Erythroblast (primary cell): ENCODE results near the gene AK2.
"Not testable (repeated sequence)": the region's sequence is repeated elsewhere in the genome, so short reads cannot be mapped to it uniquely, and the experiment has no call there.

Experiments used
- DNase-seq, 2 experiments: peaks; one replicate each; lab custom pipeline; 2025; lab: John Stamatoyannopoulos, UW
- GATA1 ChIP-seq: IDR thresholded peaks from 2 replicates; pipeline ENCODE4 v1.6.1; 2011; ENCODE audit warnings: low read depth, mild to moderate bottlenecking, control low read depth, low read length, moderate library complexity
- POLR2A ChIP-seq: IDR thresholded peaks from 2 replicates; pipeline ENCODE4 v1.6.1; 2011; ENCODE audit warnings: mild to moderate bottlenecking, low read length

AK2 gene

DNA sequence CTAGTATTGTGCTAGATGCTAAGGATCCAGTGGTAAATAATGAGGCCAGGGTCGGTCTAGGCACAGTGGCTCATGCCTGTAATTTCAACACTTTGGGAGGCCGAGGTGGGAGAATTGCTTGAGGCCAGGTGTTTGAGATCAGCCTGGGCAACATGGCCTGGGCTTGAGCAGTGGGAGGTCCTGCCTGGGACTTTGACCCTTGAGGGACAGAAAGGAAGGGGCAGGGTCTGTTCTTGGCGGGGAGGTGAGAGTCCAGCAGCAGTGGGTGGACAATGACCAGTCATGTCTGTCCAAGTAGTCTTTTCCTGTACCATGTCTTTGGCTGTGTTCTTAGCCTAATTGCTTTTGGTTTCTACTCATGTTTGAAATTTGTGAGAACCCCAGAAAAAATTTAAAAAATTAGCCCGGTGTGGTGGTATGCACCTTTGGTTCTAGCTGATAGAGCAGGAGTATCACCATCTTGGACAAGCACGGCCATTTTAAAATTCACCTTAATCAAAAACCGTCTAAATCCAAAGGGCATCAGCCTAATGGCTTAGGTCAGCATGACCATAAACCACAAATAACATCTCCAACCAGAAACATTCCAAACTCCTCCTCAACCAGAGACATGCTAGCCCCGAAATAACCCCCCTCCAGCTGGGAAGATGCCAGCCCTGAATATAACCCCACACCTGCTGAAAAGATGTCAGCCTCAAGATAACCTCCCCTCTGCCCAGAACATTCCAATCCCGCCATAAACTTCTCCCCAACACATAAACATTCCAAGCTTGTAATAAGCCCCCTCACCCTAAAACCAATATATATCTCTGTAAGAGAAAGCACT is 6.8 kb upstream of the AK2 start:
- no peak for TF ChIP-seq POLR2A
- no peak for TF ChIP-seq GATA1
- DNase-seq: no peak

DNA sequence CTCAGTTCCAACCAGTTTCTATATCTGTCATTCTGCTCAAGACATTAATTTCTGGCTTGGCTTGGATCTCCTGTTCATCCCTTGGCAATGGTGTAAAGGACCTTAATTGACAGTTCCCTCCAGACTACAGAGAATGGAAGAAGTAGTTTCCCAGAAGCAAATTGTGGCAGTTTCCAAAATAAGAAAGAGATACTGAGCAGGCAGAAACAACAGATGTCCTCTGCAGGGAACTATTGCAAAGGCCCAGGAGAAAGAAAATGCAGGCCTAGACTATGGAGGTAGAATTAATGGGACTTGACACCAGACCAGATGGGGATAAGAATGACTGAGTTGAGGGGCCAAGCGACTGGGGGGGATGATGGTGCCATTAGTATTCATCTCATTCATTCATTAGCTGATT is 6.1 kb upstream of the AK2 start:
- DNase-seq: no peak
- TF ChIP-seq GATA1 (no peak), POLR2A (no peak)

DNA sequence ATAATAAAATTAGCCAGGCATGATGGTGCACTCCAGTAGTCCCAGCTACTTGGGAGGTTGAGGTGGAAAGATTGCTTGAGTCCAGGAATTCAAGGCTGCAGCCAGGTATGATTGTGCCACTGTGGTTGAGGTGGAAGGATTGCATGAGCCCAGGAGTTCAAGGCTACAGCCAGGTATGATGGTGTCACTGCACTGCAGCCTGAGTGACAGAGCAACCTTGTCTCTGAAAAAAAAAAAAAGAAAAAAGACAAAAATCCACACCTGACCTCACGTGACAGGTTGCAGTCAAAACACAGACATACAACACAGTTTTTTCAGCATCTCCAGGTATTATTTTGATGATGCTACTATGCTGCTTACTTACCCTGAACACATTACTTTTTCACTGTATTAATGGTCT is 4.3 kb upstream of the AK2 start:
- no peak for DNase-seq
- no peak for TF ChIP-seq POLR2A
- no peak for TF ChIP-seq GATA1

DNA sequence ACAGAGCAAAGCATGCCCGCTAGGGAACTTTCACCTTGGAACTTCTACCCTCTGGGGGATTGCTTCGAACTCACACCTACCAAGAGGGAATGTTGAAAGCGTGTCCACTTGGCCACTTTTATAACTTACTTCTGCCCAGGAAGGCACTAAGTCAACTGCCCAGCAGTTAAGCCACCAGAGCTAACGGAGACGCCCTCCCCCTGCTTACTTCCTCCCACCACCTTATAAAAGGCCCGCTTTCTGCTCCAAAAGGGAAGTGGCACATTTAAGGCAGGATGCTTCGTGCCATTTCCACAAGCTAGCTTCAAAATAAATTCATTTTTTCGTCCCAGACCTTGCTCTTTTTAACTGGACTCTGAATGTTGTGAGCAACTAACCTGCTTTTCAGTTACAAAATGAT is 3.2 kb upstream of the AK2 start:
- no peak for TF ChIP-seq GATA1
- no peak for TF ChIP-seq POLR2A
- no peak for DNase-seq

DNA sequence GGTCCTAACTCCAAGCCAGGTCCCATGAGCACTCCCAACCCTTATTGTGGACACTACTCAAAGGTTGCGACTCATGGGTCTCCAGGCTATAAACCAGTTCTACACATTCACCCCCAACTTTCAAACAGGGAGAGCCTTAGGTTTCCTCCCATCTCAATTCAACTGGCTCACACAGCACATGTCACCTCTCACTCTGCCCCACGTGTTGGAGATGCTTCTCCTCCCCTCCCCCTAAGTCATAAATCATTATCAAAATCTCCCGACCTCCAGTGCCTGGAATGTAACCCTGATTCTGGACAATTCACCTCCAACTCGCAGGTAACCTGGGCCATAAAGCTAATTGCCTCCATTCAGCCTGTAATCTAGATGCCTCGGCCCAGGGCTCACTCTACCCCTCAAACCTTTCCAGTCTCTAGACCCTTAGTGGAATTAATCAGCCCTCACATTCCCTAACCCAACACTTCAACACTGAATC is 595 bp downstream of the AK2 start:
- peak; percentile 46 to 47 for DNase-seq
- TF ChIP-seq GATA1 (no peak), POLR2A (no peak)

DNA sequence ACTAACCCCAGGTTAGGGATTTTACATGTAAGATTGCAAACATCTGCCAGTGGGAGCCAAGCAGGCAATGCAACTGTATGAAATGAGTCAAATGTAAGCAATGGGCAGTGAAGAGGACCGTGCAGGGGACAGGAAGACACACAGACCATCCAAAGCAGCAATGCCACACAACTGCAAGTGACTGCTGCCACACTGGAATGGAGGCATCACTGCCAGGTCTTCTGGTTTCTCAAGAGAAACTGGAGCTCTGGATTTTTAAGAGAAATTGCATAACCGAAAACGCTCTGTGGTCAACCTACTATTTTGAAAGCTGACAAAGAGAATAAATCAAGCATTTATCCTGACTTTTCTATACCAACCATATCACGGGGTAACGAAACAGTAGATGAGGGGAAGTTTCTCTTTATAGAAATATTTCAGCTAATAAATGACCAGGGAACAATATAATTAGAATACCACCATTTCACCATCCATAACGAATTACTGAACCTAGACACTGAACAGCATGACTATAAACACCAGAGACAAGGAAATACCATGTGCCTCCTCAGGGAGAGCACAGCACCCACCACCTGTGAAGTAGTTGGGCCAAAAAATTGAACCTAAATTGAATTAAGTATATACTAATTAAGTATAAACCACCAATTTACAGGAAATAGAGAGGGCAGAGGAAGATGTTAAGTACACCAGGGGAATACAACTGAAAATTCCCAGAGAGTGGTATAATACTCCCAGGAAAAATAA is 4.4 kb downstream of the AK2 start:
- TF ChIP-seq POLR2A (no peak), GATA1 (no peak)
- DNase-seq: no peak

DNA sequence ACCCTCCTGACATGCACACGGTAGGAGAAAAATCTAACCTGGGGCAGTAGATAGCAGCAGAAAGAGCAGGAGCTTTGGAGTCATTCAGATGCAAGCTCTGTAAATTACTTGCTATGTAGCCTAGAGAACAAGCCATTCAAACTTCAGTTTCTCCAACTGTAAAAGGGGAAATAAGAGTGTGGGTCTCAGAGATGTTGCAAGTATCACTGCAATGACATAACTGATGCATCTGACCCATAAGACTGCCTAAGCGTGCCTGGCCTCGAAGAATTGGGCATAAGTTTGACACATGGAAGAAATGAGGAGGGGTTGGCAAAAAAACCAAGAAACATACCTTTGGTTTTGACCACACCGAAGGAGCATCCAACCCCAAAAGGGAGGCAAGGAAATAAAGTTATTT is 5.2 kb downstream of the AK2 start:
- DNase-seq: no peak
- TF ChIP-seq GATA1 (no peak), POLR2A (no peak)

DNA sequence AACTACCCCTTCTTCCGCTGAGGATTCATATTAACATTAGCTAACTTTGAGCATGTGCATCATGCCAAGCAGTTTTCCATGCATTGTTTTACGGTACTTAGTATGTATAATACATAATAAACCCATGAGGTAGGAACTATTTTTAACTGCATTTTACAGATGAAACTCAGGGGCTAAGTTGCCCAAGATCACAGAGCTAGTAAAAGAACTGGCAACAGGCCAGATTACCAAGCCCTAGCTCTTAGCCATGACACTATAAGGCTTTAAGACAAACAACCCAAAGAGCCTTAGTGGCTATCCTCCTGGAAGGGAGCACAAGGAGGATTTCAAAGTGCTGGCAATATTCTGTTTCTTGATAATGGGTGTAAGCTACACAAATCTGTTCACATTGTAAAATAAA is 6.1 kb downstream of the AK2 start:
- TF ChIP-seq GATA1: no peak
- TF ChIP-seq POLR2A: no peak
- DNase-seq: peak in 1 of 2 experiments; percentile 19

DNA sequence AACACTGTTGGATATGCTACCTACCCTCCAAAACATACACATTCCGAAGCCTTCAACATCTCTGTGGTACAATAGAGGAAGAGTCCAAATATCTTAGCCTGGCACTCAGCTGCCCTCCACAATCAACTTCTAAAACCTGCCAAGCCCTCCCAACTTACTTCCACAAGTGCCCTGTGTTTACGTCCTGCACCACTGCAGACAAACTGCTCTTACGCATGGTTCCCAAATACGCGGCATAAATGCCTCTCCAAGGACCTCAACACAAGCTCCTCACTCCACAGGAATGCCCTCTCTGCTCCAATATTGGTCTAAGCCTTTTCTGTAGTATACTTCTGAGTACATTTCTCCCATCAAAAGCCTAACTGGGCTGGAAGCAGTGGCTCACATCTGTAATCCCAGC is 6.8 kb downstream of the AK2 start:
- no peak for DNase-seq
- TF ChIP-seq GATA1: no peak
- TF ChIP-seq POLR2A: no peak

DNA sequence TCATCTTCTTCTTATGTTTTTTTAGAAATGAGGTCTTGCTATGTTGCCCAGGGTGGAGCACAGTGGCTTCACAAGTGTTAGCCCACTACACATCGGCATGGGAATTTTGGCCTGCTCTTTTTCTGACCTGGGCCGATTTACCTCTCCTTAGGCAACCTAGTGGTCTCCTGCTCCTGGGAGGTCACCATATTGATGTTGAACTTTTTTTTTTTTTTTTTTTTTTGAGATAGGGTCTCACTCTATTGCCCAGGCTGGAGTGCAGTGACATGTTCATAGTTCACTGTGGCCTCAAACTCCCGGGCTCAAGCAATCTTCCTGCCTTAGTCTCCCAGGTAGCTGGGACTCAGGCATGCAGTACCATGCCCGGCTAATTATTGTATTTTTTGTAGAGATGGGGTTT is 7.5 kb downstream of the AK2 start:
- DNase-seq: no peak
- TF ChIP-seq POLR2A (no peak), GATA1 (no peak)

DNA sequence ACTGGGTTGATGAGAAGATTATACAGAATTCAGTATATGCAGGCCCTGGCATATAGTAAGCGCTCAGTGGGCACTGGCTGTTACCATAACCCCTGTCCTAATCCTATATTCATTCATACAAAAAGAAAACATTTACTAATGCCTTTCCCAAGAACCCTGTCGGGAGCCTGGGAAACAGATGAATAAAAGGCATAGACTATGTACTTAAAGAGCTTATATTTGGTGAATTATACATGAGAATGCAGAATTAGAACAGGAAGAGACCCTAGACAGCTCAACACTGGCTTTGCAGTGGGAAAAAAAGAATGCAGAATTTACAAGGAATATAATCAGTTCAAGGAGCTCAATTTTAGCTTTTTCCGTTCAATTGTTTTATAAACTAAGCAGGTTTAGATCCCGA is 10.9 kb downstream of the AK2 start:
- DNase-seq: no peak

DNA sequence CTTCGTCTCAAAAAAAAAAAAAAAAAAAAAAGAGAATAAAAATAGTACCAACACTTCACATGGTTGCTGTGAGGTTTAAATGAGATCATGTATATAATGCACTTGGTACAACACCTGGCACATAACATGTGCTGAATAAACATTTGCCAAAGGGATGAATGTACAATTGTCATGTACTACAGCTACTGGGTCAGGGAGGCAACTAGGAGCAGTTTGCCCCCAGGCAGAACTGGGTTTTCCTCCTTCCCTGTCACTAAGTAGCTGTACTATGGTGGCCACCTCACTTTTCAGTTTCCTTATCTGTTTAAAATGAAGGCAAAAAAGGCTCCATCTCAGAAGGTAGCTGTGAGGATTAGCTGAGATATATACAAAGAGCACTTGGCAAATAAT is 11.5 kb downstream of the AK2 start:
- no peak for TF ChIP-seq GATA1
- TF ChIP-seq POLR2A: no peak
- DNase-seq: no peak

More for the DNA sequence above, 10.9 kb downstream of the AK2 start:
- TF ChIP-seq GATA1 (no peak), POLR2A (no peak)

DNA sequence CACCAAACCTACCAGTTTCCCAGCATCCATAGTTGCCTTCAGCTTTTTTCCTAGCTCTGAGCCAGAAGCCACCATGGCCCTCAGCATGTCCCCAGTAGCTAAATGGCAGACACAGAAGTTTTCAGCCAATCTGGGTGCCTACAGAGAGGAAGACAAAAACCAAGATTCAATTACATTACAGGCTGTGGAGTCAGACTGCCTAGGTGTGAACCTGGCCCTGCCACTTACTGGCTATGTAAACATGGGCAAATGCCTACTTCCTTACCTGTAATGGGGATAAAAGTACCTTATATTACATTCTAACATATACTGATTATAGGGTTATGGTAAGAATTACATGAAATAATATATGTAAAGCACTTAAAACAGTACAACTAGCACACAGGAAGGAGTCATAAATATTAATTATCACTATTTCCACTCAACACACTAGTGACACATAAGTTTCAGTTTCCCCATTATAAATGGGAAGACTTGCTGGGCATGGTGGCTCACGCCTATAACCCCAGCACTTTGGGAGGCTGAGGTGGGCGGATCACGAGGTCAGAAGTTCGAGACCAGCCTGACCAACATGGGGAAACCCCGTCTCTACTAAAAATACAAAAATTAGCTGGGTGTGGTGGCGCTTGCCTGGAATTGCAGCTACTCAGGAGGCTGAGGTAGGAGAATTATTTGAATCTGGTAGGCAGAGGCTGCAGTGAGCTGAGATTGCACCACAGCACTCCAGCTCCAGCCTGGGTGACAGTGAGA is 12.1 kb downstream of the AK2 start:
- not testable (repeated sequence) for DNase-seq

DNA sequence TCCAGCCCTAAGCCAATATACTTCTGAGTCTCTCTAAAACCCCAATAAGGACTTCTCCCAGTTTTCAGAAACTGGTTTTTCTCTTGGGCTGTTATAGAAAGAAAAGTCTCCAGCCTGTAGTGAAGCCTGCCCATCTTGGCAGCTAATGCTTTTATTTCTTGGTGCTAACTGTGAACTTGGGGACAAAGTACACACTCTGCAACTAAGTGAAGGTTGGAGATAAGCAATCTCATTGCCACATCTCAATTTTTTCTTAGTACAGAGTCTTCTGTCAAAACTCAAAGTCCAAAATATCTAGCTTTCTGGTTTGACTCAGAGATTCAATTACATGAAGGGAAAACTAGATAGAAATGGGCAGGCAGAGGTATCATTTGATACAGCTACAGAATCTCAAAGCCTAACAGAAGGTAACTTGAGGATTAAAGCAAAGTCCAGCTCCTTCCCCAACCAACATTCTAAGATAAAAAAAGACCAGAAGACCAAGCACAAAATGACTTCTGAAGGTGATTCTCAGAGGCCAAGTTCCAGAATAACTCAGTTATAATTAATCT is 14.0 kb downstream of the AK2 start:
- no peak for TF ChIP-seq POLR2A
- TF ChIP-seq GATA1: no peak
- peak; percentile 47 to 58 for DNase-seq
